Measurements from ENCODE around the gene NHLRC2. TPM values are rescaled to one million over a fixed set of nuclear protein-coding genes. Genes with fewer than 3 reads are reported as not detected.
"Not testable (repeated sequence)": the region's sequence is repeated elsewhere in the genome, so short reads cannot be mapped to it uniquely, and the experiment has no call there.

NHLRC2 gene, protein sequence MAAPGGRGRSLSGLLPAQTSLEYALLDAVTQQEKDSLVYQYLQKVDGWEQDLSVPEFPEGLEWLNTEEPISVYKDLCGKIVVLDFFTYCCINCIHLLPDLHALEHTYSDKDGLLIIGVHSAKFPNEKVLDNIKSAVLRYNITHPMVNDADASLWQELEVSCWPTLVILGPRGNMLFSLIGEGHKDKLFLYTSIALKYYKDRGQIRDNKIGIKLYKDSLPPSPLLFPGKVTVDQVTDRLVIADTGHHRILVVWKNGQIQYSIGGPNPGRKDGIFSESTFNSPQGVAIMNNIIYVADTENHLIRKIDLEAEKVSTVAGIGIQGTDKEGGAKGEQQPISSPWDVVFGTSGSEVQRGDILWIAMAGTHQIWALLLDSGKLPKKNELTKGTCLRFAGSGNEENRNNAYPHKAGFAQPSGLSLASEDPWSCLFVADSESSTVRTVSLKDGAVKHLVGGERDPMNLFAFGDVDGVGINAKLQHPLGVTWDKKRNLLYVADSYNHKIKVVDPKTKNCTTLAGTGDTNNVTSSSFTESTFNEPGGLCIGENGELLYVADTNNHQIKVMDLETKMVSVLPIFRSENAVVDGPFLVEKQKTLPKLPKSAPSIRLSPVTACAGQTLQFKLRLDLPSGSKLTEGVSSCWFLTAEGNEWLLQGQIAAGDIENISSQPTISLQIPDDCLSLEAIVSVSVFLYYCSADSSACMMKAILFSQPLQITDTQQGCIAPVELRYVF
- 7.1 TPM for polyA plus RNA-seq (2013, experiment 1 of 2; ENCODE audit: insufficient read length)
- polyA plus RNA-seq (2013, experiment 2 of 2; ENCODE audit: insufficient read length), result 6.5 TPM

DNA sequence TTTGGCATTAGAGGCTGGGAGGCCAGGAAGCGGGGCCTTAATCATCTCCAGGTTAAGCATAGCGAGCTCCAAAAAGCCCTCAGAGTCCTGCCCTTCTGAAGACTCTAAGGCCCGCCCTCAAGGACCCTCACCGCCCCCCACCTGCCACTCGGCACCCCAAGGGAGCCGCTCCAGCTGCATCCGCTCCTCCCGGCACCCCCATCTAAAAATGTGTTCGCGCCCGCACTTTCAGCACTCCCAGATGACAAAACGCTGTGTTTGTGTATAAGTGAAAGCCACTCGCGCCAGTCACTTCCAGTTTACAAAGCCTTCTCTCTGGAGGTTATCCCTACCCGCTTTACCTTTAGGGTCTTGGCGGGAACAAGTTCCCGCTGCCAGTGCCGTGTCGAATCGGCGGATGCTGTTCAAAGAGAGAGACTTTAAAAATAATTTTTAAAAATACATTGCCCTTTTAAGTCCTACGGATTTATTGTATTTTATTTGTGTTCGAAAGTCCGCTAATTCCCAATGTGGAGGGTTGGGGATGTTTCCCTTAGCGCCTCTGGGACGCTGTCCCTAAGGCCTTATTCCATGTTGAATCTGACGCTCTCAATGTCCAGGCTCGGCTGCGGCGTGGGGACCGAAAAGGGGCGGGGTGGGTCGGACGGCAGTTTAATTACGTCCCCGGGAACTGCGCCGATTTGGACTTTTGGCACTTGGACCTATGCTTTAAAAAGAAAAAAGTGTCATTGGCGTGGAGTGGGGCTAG lies at the start of gene NHLRC2, which contains the start of gene DCLRE1A:
TSS of gene NHLRC2 (plus strand) at position 649 of the 748 bp plus-strand sequence. CDS start 212 bp downstream, outside the sequence.
TSS of gene DCLRE1A (minus strand) at position 70 of the 748 bp plus-strand sequence. CDS start 900 bp downstream, outside the sequence.
- peak; percentile 84 for DNase-seq

DNA sequence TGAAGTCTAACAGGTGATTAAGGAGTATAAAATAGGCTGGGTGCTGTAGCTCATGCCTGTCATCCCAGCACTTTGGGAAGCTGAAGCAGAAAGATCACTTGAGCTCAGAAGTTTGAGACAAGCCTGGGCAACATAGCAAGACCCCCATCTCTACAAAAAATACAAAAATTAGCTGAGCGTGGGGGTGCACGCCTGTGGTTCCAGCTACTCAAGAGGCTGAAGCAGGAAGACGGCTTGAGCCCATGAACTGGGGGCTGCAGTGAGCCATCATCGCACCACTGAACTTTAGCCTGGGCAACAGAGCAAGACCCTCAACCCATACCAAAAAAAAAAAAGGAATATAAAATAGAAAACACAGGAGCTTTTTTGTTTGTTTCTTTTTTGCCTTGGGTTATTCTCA lies 48.0 kb upstream of the NHLRC2 start:
- no peak for DNase-seq

DNA sequence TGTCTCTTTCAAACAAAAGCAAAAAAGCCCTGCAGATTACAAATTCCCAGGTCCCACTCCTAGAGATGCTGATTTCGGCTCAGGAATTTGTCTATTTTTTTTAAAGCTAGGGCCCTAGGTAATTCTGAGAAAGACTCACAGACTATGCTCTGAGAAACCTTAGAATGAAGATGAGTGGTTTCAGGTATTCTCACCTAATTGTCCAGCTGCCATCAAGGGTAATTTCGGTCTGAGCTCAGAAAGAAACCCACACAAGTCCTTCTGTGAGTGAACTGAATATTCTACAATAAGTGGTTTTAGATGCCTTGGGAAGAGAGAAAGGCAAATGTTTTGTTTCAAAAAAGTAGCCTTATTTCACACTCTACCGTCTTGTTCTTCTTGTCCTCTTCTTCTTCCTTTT lies 46.3 kb upstream of the NHLRC2 start:
- no peak for DNase-seq

DNA sequence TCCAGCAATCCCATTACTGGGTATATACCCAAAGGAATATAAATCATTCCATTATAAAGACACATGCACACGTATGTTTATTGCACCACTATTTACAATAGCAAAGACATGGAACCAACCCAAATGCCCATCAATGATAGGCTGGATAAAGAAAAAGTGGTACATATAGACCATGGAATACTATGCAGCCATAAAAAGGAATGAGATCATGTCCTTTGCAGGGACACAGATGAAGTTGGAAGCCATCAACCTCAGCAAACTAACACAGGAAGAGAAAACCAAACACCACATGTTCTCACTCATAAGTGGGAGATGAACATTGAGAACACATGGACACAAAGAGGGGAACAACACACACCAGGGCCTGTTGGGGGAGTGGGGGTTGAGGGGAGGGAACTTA lies 39.8 kb upstream of the NHLRC2 start:
- not testable (repeated sequence) for DNase-seq

DNA sequence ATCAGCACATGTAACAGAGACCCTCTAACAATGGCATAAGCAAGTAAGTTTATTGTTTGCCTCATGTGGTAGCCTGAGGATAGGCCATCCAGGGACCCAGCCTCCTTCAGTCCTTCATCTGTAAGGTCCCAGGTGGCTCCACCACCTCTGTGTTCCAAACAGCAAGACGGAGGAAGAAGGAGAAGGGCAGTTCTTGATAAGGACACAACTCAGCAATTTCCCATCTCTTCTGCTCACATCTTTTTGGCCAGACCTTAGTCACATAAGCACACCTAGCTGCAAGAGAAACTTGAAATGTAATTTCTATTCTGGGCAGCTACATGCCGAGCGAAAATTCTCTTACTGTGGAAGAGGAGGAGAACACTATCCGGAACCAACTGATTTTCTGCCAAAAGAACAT lies 34.5 kb upstream of the NHLRC2 start:
- DNase-seq, result no peak

DNA sequence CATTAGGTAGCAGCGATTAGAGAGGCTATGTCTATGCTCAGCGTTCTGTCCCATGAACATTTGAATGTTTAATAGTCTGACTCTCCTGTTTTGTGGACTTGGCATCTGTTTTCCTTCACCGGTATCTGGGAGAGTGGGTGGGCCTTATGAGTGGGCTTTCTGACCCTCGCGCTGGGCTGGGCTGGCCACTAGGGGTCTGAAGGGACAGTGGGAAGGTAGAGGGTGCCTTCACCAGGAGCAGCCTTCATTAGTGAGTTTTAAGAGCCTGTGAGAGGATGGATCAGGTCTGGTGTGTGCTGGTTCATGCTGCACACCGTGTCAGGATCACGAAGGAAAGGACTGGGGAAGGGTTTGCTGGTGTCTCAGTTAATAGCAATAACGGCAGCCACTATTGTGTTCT lies 34.0 kb upstream of the NHLRC2 start:
- DNase-seq, result no peak

DNA sequence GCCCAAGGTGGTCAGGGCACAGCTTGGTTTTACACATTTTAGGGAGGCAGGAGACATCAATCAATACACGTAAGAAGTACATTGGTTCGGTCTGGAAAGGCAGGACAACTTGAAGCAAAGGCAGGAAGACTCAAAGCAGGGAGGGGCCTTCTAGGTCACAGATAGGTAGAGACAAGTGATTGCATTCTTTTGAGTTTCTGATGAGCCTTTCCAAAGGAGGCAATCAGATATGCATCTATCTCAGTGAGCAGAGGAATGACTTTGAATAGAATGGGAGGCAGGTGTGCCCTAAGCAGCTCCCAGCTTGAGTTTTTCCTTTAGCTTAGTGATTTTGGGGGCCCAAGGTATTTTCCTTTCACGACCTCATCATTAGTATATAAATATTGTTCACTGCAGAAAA lies 33.2 kb upstream of the NHLRC2 start:
- DNase-seq, result not testable (repeated sequence)

DNA sequence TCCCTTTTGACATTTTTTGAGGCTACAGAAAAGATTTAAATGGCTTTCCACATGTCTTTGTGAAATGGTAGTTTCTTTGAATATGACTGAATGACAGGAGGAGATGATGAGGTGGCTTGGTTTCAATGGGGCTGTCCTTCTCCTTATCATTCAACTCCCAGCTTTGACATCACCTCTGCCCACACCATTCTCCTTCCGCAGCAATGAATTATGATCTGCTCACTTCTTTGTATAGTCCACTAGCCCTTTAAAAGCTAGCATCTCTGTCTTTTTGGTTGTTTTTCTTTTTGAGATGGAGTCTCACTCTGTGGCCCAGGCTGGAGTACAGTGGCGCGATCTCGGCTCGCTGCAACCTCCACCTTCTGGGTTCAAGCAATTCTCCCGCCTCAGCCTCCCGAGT lies 32.3 kb upstream of the NHLRC2 start:
- DNase-seq, result no peak

DNA sequence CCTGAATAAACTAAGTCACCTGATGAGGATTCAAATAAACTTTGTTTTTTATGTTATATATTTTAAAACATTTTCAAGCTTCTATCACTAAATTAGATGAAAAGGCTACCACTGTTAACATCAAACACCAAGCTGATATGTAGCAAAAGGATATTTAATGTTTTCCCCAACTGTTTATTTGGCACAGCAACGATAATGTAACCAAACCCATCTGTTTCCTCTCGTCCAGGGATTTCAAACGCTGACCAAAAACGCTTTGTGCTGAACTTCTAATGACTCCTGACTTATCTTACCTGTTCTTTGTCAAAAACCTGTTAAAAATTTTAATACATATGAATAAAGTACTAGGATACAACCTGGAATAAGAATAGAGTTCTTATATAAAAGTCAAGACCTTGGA lies 31.1 kb upstream of the NHLRC2 start:
- no peak for DNase-seq

DNA sequence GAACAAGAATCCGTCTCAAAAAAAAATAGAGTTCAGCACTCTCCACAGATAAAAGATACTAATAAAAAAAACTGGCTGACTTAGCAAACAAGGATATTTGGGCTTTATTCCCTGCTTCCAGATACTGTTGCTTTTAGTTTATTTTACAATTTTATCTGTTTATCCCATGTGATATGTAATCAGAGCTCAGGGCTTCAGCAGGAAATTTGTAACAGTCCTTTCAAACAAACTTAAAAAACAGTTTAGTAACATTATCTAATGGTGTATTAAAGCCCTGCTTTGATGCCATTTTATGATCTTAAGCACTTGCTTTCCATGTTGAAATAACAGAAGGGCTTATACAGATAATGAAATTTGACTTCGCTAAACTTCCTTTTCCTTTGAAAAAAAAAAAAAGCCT lies 28.7 kb upstream of the NHLRC2 start:
- no peak for DNase-seq

DNA sequence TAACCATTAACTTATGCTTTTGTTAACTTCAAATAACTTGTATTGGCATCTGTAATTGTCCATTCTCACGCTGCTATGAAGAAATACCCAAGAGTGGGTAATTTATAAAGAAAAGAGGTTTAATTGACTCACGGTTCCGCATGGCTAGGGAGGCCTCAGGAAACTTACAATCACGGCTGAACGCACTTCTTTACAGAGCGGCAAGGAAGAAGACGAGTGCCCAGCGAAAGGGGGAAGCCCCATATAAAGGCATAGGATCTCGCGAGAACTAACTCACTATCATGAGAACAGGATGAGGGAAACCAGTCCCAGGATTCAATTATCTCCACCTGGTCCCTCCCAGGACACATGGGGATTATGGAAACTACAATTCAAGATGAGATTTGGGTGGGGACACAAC lies 25.9 kb upstream of the NHLRC2 start:
- DNase-seq, result not testable (repeated sequence)

DNA sequence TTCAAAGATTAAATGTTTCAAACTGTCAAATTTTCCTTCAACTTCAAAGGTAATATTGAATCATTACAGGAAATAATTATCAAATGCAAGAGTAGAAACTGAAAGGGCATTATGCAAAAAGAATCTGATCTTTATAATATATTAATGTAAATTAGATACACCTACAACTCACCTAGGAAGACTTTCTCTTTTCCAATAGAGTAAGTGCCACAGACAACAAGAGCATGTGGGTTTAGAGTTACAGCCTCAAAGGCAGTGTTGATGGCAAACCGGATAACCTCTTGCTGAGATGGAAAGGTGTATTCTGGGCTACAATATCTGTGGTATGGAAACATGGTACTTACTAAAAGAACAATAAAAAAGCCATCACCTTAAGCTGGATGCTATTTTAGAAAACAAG lies 12.3 kb upstream of the NHLRC2 start:
- DNase-seq, result no peak

DNA sequence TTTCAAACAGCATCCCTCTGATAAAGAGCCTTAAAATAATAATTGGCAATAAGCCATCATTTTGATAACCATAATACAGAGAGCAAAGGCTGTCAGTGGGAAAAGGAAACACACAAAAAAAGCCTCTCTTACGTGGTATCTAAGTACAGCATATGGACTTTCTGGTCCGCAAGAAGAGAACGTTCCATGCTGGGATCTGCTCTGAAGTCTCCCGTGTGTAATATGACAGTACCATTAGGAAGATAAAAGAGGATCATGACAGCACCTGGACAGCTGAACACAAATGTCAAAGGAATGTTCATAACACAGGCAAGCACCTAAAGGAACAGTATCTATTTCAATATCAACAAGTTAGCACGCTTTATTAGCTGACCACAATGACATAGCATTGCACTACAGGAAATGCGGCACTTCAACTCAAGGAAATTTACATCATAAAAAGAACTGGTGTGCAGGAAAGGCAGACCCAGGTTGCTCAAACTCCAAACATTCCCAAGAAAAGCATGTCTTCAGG lies 10.4 kb upstream of the NHLRC2 start:
- no peak for DNase-seq

DNA sequence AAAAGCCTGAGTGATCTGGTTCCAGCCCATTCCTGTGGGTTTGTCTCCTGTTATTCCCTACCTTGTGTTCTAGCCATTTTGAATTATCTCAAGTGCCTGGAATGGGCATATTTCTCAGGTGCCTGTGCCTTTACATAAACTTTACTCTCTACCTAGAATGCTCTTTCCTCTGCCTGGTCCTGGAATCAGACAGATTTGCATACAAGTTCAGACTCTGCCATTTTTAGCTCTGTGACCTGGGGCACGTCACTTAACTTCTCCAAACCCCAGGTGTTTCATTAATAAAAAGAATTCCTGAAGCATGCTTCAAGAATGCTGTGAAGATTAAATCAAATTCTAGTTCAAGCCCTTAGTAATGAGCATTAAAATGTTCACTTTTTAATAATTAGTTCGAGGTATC lies 8.4 kb upstream of the NHLRC2 start:
- no peak for DNase-seq

DNA sequence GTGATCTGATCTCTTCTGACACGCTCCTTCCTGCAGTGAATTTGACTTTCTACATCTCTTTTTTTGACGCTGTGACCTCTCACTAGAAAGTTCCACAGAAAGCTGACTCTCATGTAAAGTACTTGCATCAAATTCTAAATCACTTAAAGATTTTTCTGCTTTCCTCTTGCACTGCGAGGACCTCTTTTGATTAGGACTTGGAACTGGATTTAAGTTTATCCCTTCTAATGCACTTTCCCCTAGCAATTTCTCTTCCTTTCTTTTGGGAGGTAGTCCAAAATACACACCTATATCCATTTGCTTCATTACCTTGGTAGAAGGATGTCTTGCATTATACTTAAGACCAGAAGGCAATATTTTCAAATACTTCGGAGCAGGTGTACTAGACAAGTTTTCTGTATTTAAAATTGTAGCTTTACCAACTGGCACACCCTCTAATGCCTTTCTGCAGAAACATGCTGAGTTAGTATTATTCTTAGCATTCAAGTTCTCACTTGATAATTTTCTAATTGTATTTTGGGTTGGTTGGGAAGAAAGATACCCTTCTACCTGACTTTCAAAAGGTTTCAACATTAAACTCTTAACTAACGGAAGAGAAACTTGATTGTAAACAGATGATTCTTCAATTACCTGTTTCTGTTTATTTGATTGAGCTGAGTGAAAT lies 5.2 kb upstream of the NHLRC2 start:
- DNase-seq, result no peak

DNA sequence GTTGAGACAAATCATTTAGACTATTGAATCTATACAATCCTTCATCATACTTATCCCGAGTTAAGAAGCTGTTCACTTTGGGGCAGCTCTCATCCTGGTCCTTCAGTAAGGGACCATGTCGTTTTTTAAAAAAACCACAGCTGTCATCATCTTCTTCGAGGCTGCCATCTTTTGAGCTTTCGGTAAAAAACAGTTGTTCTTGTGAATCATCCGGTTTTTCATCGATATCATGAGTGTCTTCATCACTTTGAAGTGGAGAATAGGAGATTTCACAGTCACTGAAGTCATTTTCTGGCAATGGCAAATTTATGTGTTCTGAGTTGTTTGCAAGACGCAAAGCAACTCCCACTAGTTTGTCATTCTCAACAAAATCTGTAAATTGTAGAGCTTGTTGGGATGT lies 4.5 kb upstream of the NHLRC2 start:
- DNase-seq, result no peak

DNA sequence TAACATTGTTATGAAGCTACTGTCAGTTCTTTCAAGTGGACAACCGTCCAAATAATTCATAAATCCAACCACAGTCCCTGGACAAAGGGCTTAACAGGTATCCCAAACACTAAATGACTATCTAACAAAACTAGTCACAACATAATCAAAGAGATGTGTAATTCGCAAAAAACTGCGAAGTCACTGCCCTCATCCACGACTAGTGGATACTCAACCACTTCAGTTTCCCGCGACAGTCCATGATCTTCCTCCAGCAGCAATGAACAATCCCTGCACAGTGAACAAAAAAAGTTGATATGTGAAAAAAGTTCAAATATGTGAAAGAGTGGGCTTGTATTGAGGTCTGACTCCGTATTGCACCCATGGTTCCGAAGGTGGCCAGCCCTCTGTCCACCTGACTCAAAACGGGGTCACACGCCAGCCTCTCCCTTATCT lies 866 bp upstream of the NHLRC2 start:
- DNase-seq, result no peak

DNA sequence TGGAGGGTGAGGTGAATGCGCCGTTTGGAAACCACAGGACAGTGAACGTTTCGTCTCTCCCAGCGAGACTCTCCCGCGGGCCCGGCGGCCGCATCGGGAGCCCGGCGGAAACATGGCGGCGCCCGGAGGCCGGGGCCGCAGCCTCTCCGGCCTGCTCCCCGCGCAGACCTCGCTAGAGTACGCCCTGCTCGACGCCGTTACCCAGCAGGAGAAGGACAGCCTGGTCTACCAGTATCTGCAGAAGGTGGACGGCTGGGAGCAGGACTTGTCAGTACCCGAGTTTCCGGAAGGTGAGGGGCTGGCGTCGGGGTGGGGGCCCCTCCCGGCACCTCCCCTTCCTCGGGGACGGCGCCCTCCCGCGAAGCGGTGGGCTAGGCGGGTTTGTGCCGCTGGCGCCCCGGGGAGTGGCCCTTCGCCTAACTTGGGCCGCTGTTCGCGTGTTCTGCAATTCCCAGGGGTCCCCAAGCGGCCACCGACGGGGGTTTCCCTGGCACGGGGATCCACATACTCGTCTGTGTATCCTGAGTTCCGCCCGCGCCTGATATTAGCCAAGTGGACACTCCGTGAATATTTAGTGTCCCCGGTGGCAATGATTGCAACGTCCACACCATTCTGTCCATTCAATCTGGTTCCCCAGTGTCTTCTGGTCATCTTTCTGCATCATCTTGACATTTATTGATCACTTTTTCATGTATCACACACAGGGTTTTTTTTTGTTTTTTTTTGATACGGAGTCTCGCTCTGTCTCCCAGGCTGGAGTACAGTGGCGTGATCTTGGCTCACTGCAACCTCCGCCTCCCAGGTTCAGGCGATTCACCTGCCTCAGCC lies 514 bp downstream of the NHLRC2 start:
- DNase-seq, result peak; percentile 60

DNA sequence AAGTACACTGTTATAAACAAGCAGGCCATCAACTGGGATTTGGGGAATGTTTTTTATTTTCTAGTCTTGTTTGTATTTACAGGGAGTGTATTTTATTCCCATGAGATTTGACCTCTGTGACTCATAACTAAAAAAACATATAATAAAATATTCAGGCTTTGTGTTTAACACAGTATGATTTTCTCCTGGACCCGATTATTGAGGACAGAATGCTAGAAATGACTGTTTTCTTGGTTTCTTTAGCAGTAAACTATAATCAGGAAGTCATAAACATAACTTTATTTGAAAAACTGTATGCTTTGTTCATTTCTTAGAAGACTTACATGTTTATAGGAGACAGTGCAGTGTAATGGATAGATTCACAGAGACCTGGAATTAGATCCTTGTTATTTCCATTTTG lies 2.1 kb downstream of the NHLRC2 start:
- DNase-seq, result no peak

DNA sequence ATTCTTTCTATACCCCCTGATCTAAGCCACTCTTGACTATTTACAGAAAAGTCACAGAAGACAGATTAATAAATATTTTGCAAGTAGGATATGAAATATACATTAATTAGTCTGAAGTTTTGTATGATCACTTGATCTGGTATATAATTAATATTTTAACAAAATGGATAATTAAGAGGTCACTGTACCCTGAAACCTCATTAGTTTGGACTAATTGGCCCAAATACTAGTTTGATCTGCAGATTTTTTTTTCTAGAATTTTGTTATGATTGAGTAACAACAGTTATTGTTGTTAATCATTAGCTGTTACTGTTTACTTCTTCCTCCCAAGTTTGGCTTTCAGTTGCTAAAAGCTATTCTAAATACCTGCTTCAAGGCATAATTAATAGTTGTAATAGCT lies 2.7 kb downstream of the NHLRC2 start:
- DNase-seq, result no peak

DNA sequence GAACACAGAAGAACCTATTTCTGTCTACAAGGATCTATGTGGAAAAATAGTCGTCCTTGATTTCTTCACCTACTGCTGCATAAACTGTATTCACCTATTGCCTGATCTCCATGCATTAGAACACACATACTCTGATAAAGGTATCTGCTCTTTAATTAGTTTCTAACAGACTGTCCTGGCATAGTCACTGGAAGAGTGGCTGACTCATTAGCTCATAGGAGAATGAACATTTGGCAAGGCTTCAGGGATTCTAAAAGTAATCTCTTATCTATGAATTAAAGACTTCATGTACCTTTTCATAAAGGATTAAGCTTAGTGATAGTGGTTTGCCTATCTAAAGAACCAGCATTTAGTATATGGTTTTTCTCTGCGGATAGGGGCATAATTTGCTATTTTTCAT lies 4.1 kb downstream of the NHLRC2 start:
- no peak for DNase-seq
